ENCODE results near the gene MRPL40. TPM values are rescaled to one million over a fixed set of nuclear protein-coding genes. Genes with fewer than 3 reads are reported as not detected.
A peak's percentile ranks its signal among the peaks of the same experiment; 100 is the strongest.
"Not testable (repeated sequence)": the region's sequence is repeated elsewhere in the genome, so short reads cannot be mapped to it uniquely, and the experiment has no call there.

MRPL40 gene
- total and polyA plus RNA-seq, 2 donors (not counting 3 experiments of a cell fraction or from before 2014, with no cell fraction given): 17.5 to 27.4 TPM

DNA sequence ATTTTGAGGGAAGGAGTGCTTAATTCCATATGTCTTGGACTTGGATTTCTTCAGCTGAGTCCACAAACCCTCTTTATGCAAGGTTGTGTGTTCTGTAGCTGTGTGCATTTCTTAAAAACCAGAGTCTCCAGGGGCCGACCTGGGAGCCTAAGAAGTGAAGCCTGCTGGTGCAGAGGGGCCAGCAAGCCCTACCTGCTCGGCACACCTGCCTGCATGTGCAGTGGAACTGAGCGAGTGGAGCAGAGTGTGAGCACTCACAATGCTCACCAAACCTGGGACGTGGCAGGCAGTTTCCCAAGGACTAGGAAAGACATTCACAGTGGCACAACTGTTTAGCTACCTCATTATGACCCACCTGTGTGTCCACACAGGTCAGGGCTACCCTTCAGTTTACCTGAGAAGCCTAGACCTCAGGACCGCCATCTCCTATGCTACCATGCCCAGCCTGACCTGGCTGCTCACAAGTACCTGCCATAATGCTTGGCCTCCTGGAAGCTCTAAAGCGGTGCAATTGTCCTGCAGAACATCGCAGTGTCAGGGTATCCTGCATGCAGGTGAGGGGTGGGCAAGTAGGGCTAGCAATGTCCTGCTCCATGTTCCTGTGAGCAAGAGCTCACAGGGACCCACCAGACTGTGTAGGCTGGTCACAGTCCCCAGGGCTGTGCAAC, 11.3 kb downstream of the MRPL40 start:
- FAIRE-seq: no peak

DNA sequence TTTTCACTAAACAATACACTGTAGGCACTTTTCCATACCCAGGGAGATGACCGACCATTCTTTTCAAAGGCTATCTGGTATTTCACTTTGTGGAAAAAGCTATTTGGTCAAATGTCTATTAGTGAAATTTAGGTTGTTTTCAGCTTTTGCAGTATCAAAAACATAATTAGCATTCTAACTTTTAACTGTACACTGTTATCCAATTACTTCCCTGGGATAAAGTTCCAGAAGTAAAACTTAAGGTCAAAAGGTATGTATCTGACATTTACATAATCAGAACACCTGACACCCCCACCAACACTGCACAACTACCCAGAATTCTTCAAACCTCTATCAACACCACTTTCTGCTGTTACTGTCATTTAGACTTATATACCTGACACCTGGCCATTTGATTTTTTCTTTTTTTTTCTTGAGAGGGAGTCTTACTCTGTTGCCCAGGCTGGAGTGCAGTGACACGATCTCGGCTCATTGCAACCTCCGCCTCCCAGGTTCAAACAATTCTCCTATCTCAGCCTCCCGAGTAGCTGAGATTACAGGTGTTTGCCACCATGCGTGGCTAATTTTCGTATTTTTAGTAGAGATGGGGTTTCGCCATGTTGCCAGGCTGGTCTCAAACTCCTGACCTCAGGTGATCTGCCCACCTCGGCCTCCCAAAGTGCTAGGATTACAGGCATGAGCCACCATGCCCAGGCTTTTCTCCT, 13.1 kb downstream of the MRPL40 start:
- BruUV-seq (replicated peaks); H3K9ac ChIP-seq (replicated peaks; ENCODE audit: extremely low read depth, insufficient read depth, low read length); H3K9me1 ChIP-seq (replicated peaks; ENCODE audit: control insufficient read depth, extremely low read depth, insufficient read depth, low read length); dilution Hi-C loops (cut with MboI; ENCODE audit: extremely low pct_ligation_motif_present, low sequenced_read_pairs); H3K27ac ChIP-seq (ENCODE audit: insufficient read depth, low read depth, low read length); H4K20me1 ChIP-seq (replicated peaks; ENCODE audit: control insufficient read depth, extremely low read depth, insufficient read depth, low read length); H3K27me3 ChIP-seq (ENCODE audit: control insufficient read depth in 2 of 2, insufficient read depth in 2 of 2, low read length in 2 of 2); H2AFZ ChIP-seq (ENCODE audit: low read depth, low read length); H3K9me3 ChIP-seq (replicated peaks; ENCODE audit: control insufficient read depth, insufficient read depth, low read length); H3K4me3 ChIP-seq (replicated peaks in 1 of 3; ENCODE audit: insufficient read depth in 1 of 3, low read depth in 1 of 3, low read length in 3 of 3): not testable (repeated sequence)
- H3K36me3 ChIP-seq (ENCODE audit: control insufficient read depth in 2 of 2, extremely low read depth in 1 of 2, insufficient read depth in 2 of 2, low read length in 2 of 2): peaks cover 0 to 16% of the 10 kb centered on the region in 2 experiments
- H3K79me2 ChIP-seq (ENCODE audit: control insufficient read depth, insufficient read depth, low read length): peaks cover 53% of the 10 kb centered on the region
- peak; percentile 60 for FAIRE-seq
- intact Hi-C loops (cut with micrococcal nuclease): loop anchor here (5.0 kb wide), 1 partner anchor 268 kb away; the partner anchor contains the start of gene SLC25A1
- DNase-seq (ENCODE audit: low read depth, low spot score): peak; percentile 14
- ChIA-PET POLR2A (interaction anchor here (1.8 kb wide), 1 partner anchor 13 kb away, joined by 6 read pairs; the partner anchor contains the start of genes HIRA and MRPL40), CTCF (interaction anchor here (1.5 to 1.6 kb wide), 2 partner anchors 13 to 184 kb away, joined by 4 to 7 read pairs; partner anchors contain the start of genes HIRA and MRPL40)
- H3K4me2 ChIP-seq (ENCODE audit: insufficient read depth, low read length): peak overlapping the region; percentile 44
- H3K4me1 ChIP-seq (ENCODE audit: control insufficient read depth, extremely low read depth, insufficient read depth, low read length): peaks cover 11% of the 10 kb centered on the region

More for the DNA sequence above, 11.3 kb downstream of the MRPL40 start:
- H3K27ac ChIP-seq (ENCODE audit: insufficient read depth, low read depth, low read length): no peak overlapping the region
- DNase-seq (ENCODE audit: low read depth, low spot score): no peak
- H3K9ac ChIP-seq (replicated peaks; ENCODE audit: extremely low read depth, insufficient read depth, low read length): no peak overlapping the region
- H3K79me2 ChIP-seq (ENCODE audit: control insufficient read depth, insufficient read depth, low read length): peaks cover 56% of the 10 kb centered on the region
- H4K20me1 ChIP-seq (replicated peaks; ENCODE audit: control insufficient read depth, extremely low read depth, insufficient read depth, low read length): no peaks in the 10 kb centered on the region
- ChIA-PET POLR2A (interaction anchor here (1.8 kb wide), 1 partner anchor 12 kb away, joined by 6 read pairs; the partner anchor contains the start of genes HIRA and MRPL40), CTCF (interaction anchor here (1.6 to 1.7 kb wide), 2 partner anchors 12 to 34 kb away, joined by 4 read pairs; partner anchors contain the start of genes HIRA and MRPL40)
- H3K9me1 ChIP-seq (replicated peaks; ENCODE audit: control insufficient read depth, extremely low read depth, insufficient read depth, low read length): no peaks in the 10 kb centered on the region
- H3K9me3 ChIP-seq (replicated peaks; ENCODE audit: control insufficient read depth, insufficient read depth, low read length): no peaks in the 10 kb centered on the region
- dilution Hi-C loops (cut with MboI; ENCODE audit: extremely low pct_ligation_motif_present, low sequenced_read_pairs) (no loop called here), intact Hi-C loops (cut with micrococcal nuclease) (no loop called here)
- peaks cover 11% of the 10 kb centered on the region for H3K4me1 ChIP-seq (ENCODE audit: control insufficient read depth, extremely low read depth, insufficient read depth, low read length)
- no peak overlapping the region for H2AFZ ChIP-seq (ENCODE audit: low read depth, low read length)
- peaks cover 0 to 12% of the 10 kb centered on the region in 2 experiments for H3K36me3 ChIP-seq (ENCODE audit: control insufficient read depth in 2 of 2, extremely low read depth in 1 of 2, insufficient read depth in 2 of 2, low read length in 2 of 2)
- H3K27me3 ChIP-seq (ENCODE audit: control insufficient read depth in 2 of 2, insufficient read depth in 2 of 2, low read length in 2 of 2): no peaks in the 10 kb centered on the region
- no peak for TF ChIP-seq EZH2 (IDR thresholded peaks at IDR 0.05; ENCODE audit: borderline replicate concordance, low read depth, low read length, severe bottlenecking)
- no peak for TF ChIP-seq POLR2A (IDR thresholded peaks at IDR 0.05; ENCODE audit: low read depth, low read length)
- TF ChIP-seq, protein P1, sequence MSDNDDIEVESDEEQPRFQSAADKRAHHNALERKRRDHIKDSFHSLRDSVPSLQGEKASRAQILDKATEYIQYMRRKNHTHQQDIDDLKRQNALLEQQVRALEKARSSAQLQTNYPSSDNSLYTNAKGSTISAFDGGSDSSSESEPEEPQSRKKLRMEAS (IDR thresholded peaks at IDR 0.05; ENCODE audit: insufficient read depth, insufficient read length): no peak
- TF ChIP-seq FOS (IDR thresholded peaks at IDR 0.05; ENCODE audit: borderline replicate concordance, insufficient read depth, low read length): no peak
- TF ChIP-seq GATA2 (IDR thresholded peaks at IDR 0.05; ENCODE audit: insufficient read depth, insufficient read length, low read depth, low read length): no peak
- no peak for TF ChIP-seq JUN (IDR thresholded peaks at IDR 0.05; ENCODE audit: borderline replicate concordance, insufficient read depth, insufficient read length, low read depth)
- TF ChIP-seq POLR2AphosphoS5 (IDR thresholded peaks at IDR 0.05; ENCODE audit: insufficient read depth, low read depth, low read length): no peak
- TF ChIP-seq, protein P2, sequence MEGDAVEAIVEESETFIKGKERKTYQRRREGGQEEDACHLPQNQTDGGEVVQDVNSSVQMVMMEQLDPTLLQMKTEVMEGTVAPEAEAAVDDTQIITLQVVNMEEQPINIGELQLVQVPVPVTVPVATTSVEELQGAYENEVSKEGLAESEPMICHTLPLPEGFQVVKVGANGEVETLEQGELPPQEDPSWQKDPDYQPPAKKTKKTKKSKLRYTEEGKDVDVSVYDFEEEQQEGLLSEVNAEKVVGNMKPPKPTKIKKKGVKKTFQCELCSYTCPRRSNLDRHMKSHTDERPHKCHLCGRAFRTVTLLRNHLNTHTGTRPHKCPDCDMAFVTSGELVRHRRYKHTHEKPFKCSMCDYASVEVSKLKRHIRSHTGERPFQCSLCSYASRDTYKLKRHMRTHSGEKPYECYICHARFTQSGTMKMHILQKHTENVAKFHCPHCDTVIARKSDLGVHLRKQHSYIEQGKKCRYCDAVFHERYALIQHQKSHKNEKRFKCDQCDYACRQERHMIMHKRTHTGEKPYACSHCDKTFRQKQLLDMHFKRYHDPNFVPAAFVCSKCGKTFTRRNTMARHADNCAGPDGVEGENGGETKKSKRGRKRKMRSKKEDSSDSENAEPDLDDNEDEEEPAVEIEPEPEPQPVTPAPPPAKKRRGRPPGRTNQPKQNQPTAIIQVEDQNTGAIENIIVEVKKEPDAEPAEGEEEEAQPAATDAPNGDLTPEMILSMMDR (IDR thresholded peaks at IDR 0.05; ENCODE audit: extremely low read depth in 1 of 2, insufficient read depth in 1 of 2, low read depth in 1 of 2, low read length in 2 of 2): no peak
- no peak for TF ChIP-seq MYC (IDR thresholded peaks at IDR 0.05; ENCODE audit: low read depth, low read length)
- H3K4me3 ChIP-seq (replicated peaks in 1 of 3; ENCODE audit: insufficient read depth in 1 of 3, low read depth in 1 of 3, low read length in 3 of 3): no peak overlapping the region
- BruUV-seq (replicated peaks): no TSS peak
- H3K4me2 ChIP-seq (ENCODE audit: insufficient read depth, low read length): no peak overlapping the region

All from endothelial cell of umbilical vein (primary cell).